Ammon's horn (tissue), 1 donor: ENCODE results near the gene CACNG1.

ENCODE experiments used
- DNase-seq: peaks from one replicate; pipeline ENCODE4 v3.0.0-alpha.2; 2016; ENCODE audit warnings: low spot score

The CACNG1 gene

GRCh38 chr17:67044016-67044772, at the start of gene CACNG1:
Gene CACNG1 (plus strand): TSS chr17:67044554. CDS start chr17:67044661, 107 bp downstream.
- no peak for DNase-seq

- no peak for DNase-seq
Measured at GRCh38 chr17:66994930-66995535, 49.3 kb upstream of the CACNG1 start.

GRCh38 chr17:66995944-66996343, 48.4 kb upstream of the CACNG1 start:
- DNase-seq = no peak

GRCh38 chr17:66996926-66997325, 47.4 kb upstream of the CACNG1 start:
- no peak for DNase-seq

- no peak for DNase-seq
Measured at GRCh38 chr17:67003231-67003630, 41.1 kb upstream of the CACNG1 start.

GRCh38 chr17:67004181-67004580, 40.2 kb upstream of the CACNG1 start:
- peak; percentile 21 for DNase-seq

GRCh38 chr17:67007266-67007665, 37.1 kb upstream of the CACNG1 start:
- no peak for DNase-seq

GRCh38 chr17:67008101-67008500, 36.3 kb upstream of the CACNG1 start:
- DNase-seq = no peak

- no peak for DNase-seq
Measured at GRCh38 chr17:67011527-67012175, 32.7 kb upstream of the CACNG1 start.

- no peak for DNase-seq
Measured at GRCh38 chr17:67013891-67014290, 30.5 kb upstream of the CACNG1 start.

- DNase-seq = peak; percentile 34
Measured at GRCh38 chr17:67015001-67015400, 29.4 kb upstream of the CACNG1 start.

GRCh38 chr17:67016039-67016762, 28.2 kb upstream of the CACNG1 start:
- DNase-seq = no peak

- DNase-seq = no peak
Measured at GRCh38 chr17:67017910-67018309, 26.4 kb upstream of the CACNG1 start.

GRCh38 chr17:67018471-67019434, 25.6 kb upstream of the CACNG1 start:
- no peak for DNase-seq

- no peak for DNase-seq
Measured at GRCh38 chr17:67019809-67020208, 24.5 kb upstream of the CACNG1 start.

GRCh38 chr17:67020293-67020766, 24.0 kb upstream of the CACNG1 start:
- peak; percentile 32 for DNase-seq

GRCh38 chr17:67021196-67021595, 23.2 kb upstream of the CACNG1 start:
- DNase-seq = no peak

GRCh38 chr17:67021743-67022450, 22.5 kb upstream of the CACNG1 start:
- DNase-seq = no peak

GRCh38 chr17:67022451-67022810, 21.9 kb upstream of the CACNG1 start:
- DNase-seq = peak; percentile 43

- no peak for DNase-seq
Measured at GRCh38 chr17:67024736-67025135, 19.6 kb upstream of the CACNG1 start.
